ENCODE measurements around the gene AOPEP.
"Not testable (repeated sequence)": the region's sequence is repeated elsewhere in the genome, so short reads cannot be mapped to it uniquely, and the experiment has no call there.

Gene AOPEP

DNA sequence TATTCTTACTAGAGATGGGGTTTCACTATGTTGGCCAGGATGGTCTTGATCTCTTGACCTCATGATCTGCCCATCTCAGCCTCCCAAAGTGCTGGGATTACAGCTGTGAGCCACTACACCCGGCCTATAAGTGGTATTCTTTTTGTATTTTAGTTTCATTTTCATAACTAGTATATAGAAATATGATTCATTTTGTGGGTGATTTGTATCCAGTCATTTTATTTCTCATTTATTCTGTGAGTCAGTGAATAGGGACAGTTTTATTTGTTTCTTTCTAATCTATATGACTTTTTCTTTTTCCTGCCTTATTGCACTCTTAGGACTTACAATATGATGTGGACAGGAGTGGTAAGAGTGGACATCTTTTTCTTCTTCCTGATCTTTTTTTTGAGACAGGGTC lies 112.9 kb downstream of the AOPEP start:
- DNase-seq (ENCODE audit: insufficient read length, low spot score) (no peak), FAIRE-seq (no peak)
- no peak for TF ChIP-seq SPI1 (IDR thresholded peaks at IDR 0.05; ENCODE audit: low read depth, low read length)
- TF ChIP-seq POLR2A (IDR thresholded peaks at IDR 0.05; ENCODE audit: low read depth, low read length): no peak
- TF ChIP-seq TAF1 (IDR thresholded peaks at IDR 0.05; ENCODE audit: low read depth, low read length): no peak
- no peak for TF ChIP-seq POLR2AphosphoS5 (IDR thresholded peaks at IDR 0.05; ENCODE audit: low read depth, low read length)
- TF ChIP-seq POU2F2 (IDR thresholded peaks at IDR 0.05; ENCODE audit: low read depth, low read length): no peak
- no peak for TF ChIP-seq PAX5 (IDR thresholded peaks at IDR 0.05; ENCODE audit: insufficient read depth, low read length, severe bottlenecking)

DNA sequence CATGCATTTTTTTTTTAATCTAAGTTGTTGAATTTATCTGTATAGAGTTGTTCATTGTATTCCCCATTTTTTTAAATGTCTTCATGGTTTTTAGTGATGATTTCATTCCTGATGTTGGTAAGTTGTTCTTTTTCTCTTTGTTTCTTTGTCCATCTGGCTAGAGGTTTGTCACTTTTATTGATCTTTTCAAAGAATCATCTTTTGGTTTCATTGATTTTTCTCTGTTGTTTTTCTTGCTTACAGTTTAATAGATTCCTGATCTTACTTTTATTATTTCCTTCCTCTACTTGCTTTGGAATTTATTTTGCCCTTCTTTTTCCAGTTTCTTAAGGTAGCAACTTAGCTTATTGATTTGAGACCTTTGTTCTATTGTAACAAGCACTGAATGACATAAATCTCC lies 114.2 kb downstream of the AOPEP start:
- no peak for DNase-seq (ENCODE audit: insufficient read length, low spot score)

DNA sequence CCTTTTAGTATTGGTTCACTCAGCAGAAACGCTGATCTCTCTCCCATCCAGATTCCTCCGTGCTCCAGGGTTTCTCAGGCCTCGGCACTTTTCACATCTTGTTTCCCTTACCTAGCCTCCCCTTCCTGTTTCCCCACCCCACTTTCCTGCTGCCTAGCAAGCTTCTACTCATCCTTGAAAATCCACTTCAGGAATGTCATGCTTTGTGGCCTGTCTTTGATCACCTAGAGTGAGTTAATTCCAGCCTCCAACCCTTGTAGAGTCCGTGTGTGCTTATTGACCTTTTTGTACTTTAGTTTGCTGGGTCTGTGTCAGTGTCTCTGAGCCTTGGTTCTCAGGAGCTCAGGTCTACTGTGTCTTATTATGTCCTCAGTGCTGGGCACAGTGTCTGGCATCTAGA lies 116.6 kb downstream of the AOPEP start:
- no peak for TF ChIP-seq SPI1 (IDR thresholded peaks at IDR 0.05; ENCODE audit: low read depth, low read length)
- TF ChIP-seq POU2F2 (IDR thresholded peaks at IDR 0.05; ENCODE audit: low read depth, low read length): no peak
- TF ChIP-seq TAF1 (IDR thresholded peaks at IDR 0.05; ENCODE audit: low read depth, low read length): no peak
- no peak for TF ChIP-seq POLR2A (IDR thresholded peaks at IDR 0.05; ENCODE audit: low read depth, low read length)
- TF ChIP-seq PAX5 (IDR thresholded peaks at IDR 0.05; ENCODE audit: insufficient read depth, low read length, severe bottlenecking): no peak
- no peak for FAIRE-seq
- no peak for DNase-seq (ENCODE audit: insufficient read length, low spot score)

More for the DNA sequence above, 114.2 kb downstream of the AOPEP start:
- no peak for FAIRE-seq
- no peak for TF ChIP-seq TAF1 (IDR thresholded peaks at IDR 0.05; ENCODE audit: low read depth, low read length)
- no peak for TF ChIP-seq PAX5 (IDR thresholded peaks at IDR 0.05; ENCODE audit: insufficient read depth, low read length, severe bottlenecking)
- TF ChIP-seq SPI1 (IDR thresholded peaks at IDR 0.05; ENCODE audit: low read depth, low read length): no peak
- no peak for TF ChIP-seq POLR2A (IDR thresholded peaks at IDR 0.05; ENCODE audit: low read depth, low read length)

- DNase-seq (ENCODE audit: insufficient read length, low spot score): no peak
- TF ChIP-seq POLR2AphosphoS5 (IDR thresholded peaks at IDR 0.05; ENCODE audit: low read depth, low read length): no peak
- no peak for TF ChIP-seq TAF1 (IDR thresholded peaks at IDR 0.05; ENCODE audit: low read depth, low read length)
- TF ChIP-seq PAX5 (IDR thresholded peaks at IDR 0.05; ENCODE audit: insufficient read depth, low read length, severe bottlenecking): no peak
- no peak for TF ChIP-seq SPI1 (IDR thresholded peaks at IDR 0.05; ENCODE audit: low read depth, low read length)
- FAIRE-seq: no peak
Observed at GRCh38 chr9:94846739-94847138, 120.2 kb downstream of the AOPEP start.

GRCh38 chr9:94847486-94847885 lies 121.0 kb downstream of the AOPEP start:
- no peak for TF ChIP-seq POLR2A (IDR thresholded peaks at IDR 0.05; ENCODE audit: low read depth, low read length)
- no peak for TF ChIP-seq POLR2AphosphoS5 (IDR thresholded peaks at IDR 0.05; ENCODE audit: low read depth, low read length)
- TF ChIP-seq TAF1 (IDR thresholded peaks at IDR 0.05; ENCODE audit: low read depth, low read length): no peak
- TF ChIP-seq POU2F2 (IDR thresholded peaks at IDR 0.05; ENCODE audit: low read depth, low read length): no peak
- TF ChIP-seq PAX5 (IDR thresholded peaks at IDR 0.05; ENCODE audit: insufficient read depth, low read length, severe bottlenecking): no peak
- TF ChIP-seq SPI1 (IDR thresholded peaks at IDR 0.05; ENCODE audit: low read depth, low read length): no peak
- FAIRE-seq (no peak), DNase-seq (ENCODE audit: insufficient read length, low spot score) (no peak)

DNA sequence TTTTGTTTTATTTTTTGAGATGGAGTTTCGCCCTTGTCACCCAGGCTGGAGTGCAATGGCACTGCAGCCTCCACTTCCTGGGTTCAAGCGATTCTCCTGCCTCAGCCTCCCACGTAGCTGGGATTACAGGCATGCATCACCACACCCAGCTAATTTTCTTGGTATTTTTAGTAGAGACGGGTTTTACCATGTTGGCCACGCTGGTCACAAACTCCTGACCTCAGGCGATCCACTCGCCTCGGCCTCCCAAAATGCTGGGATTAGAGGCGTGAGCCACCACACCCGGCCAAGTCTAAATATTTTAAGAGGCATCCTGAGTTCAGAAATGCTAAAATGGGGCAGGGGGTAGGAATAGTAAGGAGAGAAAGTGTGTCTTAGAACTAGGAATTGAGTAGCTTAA lies 122.3 kb downstream of the AOPEP start:
- DNase-seq (ENCODE audit: insufficient read length, low spot score); FAIRE-seq: not testable (repeated sequence)

GRCh38 chr9:94850540-94851434 lies 124.3 kb downstream of the AOPEP start:
- DNase-seq (ENCODE audit: insufficient read length, low spot score): no peak
- FAIRE-seq: no peak
- TF ChIP-seq PAX5 (IDR thresholded peaks at IDR 0.05; ENCODE audit: insufficient read depth, low read length, severe bottlenecking): no peak
- TF ChIP-seq POLR2AphosphoS5 (IDR thresholded peaks at IDR 0.05; ENCODE audit: low read depth, low read length): no peak
- TF ChIP-seq TAF1 (IDR thresholded peaks at IDR 0.05; ENCODE audit: low read depth, low read length): no peak
- no peak for TF ChIP-seq POLR2A (IDR thresholded peaks at IDR 0.05; ENCODE audit: low read depth, low read length)

GRCh38 chr9:94851467-94851866 lies 125.0 kb downstream of the AOPEP start:
- FAIRE-seq (no peak), DNase-seq (ENCODE audit: insufficient read length, low spot score) (no peak)
- TF ChIP-seq TAF1 (IDR thresholded peaks at IDR 0.05; ENCODE audit: low read depth, low read length) (no peak), POLR2AphosphoS5 (IDR thresholded peaks at IDR 0.05; ENCODE audit: low read depth, low read length) (no peak), SPI1 (IDR thresholded peaks at IDR 0.05; ENCODE audit: low read depth, low read length) (no peak), POU2F2 (IDR thresholded peaks at IDR 0.05; ENCODE audit: low read depth, low read length) (no peak), PAX5 (IDR thresholded peaks at IDR 0.05; ENCODE audit: insufficient read depth, low read length, severe bottlenecking) (no peak), POLR2A (IDR thresholded peaks at IDR 0.05; ENCODE audit: low read depth, low read length) (no peak)

GRCh38 chr9:94851892-94852291 lies 125.4 kb downstream of the AOPEP start:
- no peak for FAIRE-seq
- TF ChIP-seq PAX5 (IDR thresholded peaks at IDR 0.05; ENCODE audit: insufficient read depth, low read length, severe bottlenecking) (no peak), POLR2A (IDR thresholded peaks at IDR 0.05; ENCODE audit: low read depth, low read length) (no peak), SPI1 (IDR thresholded peaks at IDR 0.05; ENCODE audit: low read depth, low read length) (no peak), POU2F2 (IDR thresholded peaks at IDR 0.05; ENCODE audit: low read depth, low read length) (no peak), POLR2AphosphoS5 (IDR thresholded peaks at IDR 0.05; ENCODE audit: low read depth, low read length) (no peak), TAF1 (IDR thresholded peaks at IDR 0.05; ENCODE audit: low read depth, low read length) (no peak)
- DNase-seq (ENCODE audit: insufficient read length, low spot score): no peak

- FAIRE-seq (no peak), DNase-seq (ENCODE audit: insufficient read length, low spot score) (no peak)
- TF ChIP-seq SPI1 (IDR thresholded peaks at IDR 0.05; ENCODE audit: low read depth, low read length) (no peak), POLR2A (IDR thresholded peaks at IDR 0.05; ENCODE audit: low read depth, low read length) (no peak), POU2F2 (IDR thresholded peaks at IDR 0.05; ENCODE audit: low read depth, low read length) (no peak), TAF1 (IDR thresholded peaks at IDR 0.05; ENCODE audit: low read depth, low read length) (no peak), POLR2AphosphoS5 (IDR thresholded peaks at IDR 0.05; ENCODE audit: low read depth, low read length) (no peak), PAX5 (IDR thresholded peaks at IDR 0.05; ENCODE audit: insufficient read depth, low read length, severe bottlenecking) (no peak)
Observed at GRCh38 chr9:94852373-94852772, 125.9 kb downstream of the AOPEP start.

Measured in GM12891 (cell line).